HepG2 (cell line): ENCODE measurements around the gene DSTN. TPM values are rescaled to one million over a fixed set of nuclear protein-coding genes. Genes with fewer than 3 reads are reported as not detected.

ENCODE experiments used
- CHD4 ChIP-seq: fragments of 200-600 bp; sonication (generic); IDR thresholded peaks from 2 replicates; pipeline ENCODE4 v1.7.0; 2017; ENCODE audit warnings: mild to moderate bottlenecking, low read length, borderline replicate concordance
- EEA1 ChIP-seq: sonication (generic); formaldehyde crosslinking; IDR thresholded peaks from 2 replicates; pipeline ENCODE4 v1.5.1; 2020; ENCODE audit warnings: mild to moderate bottlenecking, missing genetic modification reagents, borderline replicate concordance
- HBP1 ChIP-seq: IDR thresholded peaks from 2 replicates; pipeline ENCODE4 v1.6.1; 2016; ENCODE audit warnings: low read depth, control low read depth
- ZBTB49 ChIP-seq: sonication (generic); formaldehyde crosslinking; IDR thresholded peaks from 2 replicates; pipeline ENCODE4 v1.4.0; 2020; ENCODE audit warnings: missing genetic modification reagents, borderline replicate concordance
- ZKSCAN1 ChIP-seq: fragments of 150-350 bp; IDR thresholded peaks from 2 replicates; pipeline ENCODE4 v1.6.1; 2014; ENCODE audit warnings: low read length
- ZNF121 ChIP-seq: sonication (generic); formaldehyde crosslinking; IDR thresholded peaks from 2 replicates; pipeline ENCODE4 v1.5.0; 2020; ENCODE audit warnings: mild to moderate bottlenecking, missing genetic modification reagents
- ZNF18 ChIP-seq: sonication (generic); formaldehyde crosslinking; IDR thresholded peaks from 2 replicates; pipeline ENCODE4 v1.8.0; 2022; ENCODE audit warnings: mild to moderate bottlenecking, missing genetic modification reagents; ENCODE audit not compliant: insufficient replicate concordance
- polyA plus RNA-seq, 8 experiments: library from polyadenylated mRNA; depleted of rRNA in 3 of 8; stranded (reverse) in 7 of 8; unstranded in 1 of 8; fragments of >200 nt; fragmentation: Illumina TruSeq in 4 of 8; extraction: Trizol in 4 of 8; gene quantifications; 2 replicates each; pipeline versions ENCODE4 v1.2.1 to v1.2.3, GENCODE V29; 2011 to 2016; ENCODE audit warnings: low read depth in 4 of 8, missing spikeins in 1 of 8, mixed read lengths in 1 of 8; ENCODE audit not compliant: insufficient read depth in 1 of 8
- total RNA-seq, 5 experiments: library from RNA; depleted of rRNA; stranded (reverse); fragments of >200 nt; fragmentation: Illumina TruSeq; extraction: Trizol; gene quantifications; 2 replicates each; pipeline ENCODE4 v1.2.3, GENCODE V29; 2016; ENCODE audit warnings: low read depth in 1 of 5
- TF ChIP-seq, protein P1 (sequence below): sonication (generic); formaldehyde crosslinking; IDR thresholded peaks from 2 replicates; pipeline ENCODE4 v1.9.0; 2022; ENCODE audit warnings: missing genetic modification reagents, mild to moderate bottlenecking, borderline replicate concordance
- TF ChIP-seq, protein P2 (sequence below): sonication (generic); formaldehyde crosslinking; IDR thresholded peaks from 2 replicates; pipeline ENCODE4 v1.4.0; 2020; ENCODE audit warnings: missing genetic modification reagents, borderline replicate concordance
- TF ChIP-seq, protein P3 (sequence below): sonication (generic); formaldehyde crosslinking; IDR thresholded peaks from 2 replicates; pipeline ENCODE4 v1.4.0; 2020; ENCODE audit warnings: missing genetic modification reagents; ENCODE audit errors: not compliant biosample characterization

Gene DSTN
- total and polyA plus RNA-seq, 2 of the 13 experiments (the other 11 are each of a cell fraction or from before 2014, with no cell fraction given), result 27.6 to 106 TPM

DNA sequence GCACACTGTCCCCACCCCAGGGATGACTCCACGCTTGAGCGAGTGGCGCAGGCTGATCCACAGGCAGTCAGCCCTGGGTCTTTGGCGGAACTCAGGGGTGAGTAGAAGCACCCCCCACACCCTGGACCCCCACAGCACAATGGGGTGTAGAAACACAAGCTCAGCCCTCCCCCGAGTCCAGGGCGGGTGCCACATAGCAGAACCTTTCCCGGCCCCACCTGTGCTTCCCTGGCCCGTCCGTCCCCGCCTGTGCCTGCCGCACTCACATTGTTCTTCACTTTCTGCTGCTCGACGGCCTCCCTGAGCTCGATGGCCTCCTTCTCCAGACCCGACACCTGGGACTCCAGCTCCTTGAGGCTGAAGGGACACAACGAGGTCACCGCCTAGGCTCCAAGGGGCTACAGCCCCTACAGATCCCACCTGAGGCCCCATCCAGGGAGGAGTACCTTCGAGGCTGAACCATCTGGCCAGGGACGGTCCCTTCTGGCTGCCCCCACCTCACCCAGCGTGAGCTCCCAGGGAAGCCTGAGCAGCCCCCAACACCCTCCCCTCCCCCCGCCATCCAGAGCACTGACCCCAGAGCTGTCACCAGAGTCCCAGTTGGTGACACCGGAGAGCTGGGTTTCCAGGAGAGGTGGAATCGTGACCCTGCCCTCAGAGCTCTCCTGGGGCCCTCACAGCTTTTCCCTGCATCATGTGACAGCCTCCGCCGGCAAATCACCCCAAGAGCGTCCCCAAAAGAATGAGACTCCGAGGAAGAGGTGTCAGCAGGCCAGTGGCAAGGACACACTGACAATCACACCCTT is 55.6 kb downstream of the DSTN start (continued):
- TF ChIP-seq HBP1 (no peak), EEA1 (0 out of 2 replicates have a peak, but pooled peaks have one; percentile 11), ZNF121 (CRISPR knock-in tag) (no peak), CHD4 (no peak), ZKSCAN1 (no peak), ZNF18 (CRISPR knock-in tag) (no peak), ZBTB49 (no peak)
- TF ChIP-seq, protein P1, sequence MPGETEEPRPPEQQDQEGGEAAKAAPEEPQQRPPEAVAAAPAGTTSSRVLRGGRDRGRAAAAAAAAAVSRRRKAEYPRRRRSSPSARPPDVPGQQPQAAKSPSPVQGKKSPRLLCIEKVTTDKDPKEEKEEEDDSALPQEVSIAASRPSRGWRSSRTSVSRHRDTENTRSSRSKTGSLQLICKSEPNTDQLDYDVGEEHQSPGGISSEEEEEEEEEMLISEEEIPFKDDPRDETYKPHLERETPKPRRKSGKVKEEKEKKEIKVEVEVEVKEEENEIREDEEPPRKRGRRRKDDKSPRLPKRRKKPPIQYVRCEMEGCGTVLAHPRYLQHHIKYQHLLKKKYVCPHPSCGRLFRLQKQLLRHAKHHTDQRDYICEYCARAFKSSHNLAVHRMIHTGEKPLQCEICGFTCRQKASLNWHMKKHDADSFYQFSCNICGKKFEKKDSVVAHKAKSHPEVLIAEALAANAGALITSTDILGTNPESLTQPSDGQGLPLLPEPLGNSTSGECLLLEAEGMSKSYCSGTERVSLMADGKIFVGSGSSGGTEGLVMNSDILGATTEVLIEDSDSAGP, result no peak
- TF ChIP-seq, protein P2, sequence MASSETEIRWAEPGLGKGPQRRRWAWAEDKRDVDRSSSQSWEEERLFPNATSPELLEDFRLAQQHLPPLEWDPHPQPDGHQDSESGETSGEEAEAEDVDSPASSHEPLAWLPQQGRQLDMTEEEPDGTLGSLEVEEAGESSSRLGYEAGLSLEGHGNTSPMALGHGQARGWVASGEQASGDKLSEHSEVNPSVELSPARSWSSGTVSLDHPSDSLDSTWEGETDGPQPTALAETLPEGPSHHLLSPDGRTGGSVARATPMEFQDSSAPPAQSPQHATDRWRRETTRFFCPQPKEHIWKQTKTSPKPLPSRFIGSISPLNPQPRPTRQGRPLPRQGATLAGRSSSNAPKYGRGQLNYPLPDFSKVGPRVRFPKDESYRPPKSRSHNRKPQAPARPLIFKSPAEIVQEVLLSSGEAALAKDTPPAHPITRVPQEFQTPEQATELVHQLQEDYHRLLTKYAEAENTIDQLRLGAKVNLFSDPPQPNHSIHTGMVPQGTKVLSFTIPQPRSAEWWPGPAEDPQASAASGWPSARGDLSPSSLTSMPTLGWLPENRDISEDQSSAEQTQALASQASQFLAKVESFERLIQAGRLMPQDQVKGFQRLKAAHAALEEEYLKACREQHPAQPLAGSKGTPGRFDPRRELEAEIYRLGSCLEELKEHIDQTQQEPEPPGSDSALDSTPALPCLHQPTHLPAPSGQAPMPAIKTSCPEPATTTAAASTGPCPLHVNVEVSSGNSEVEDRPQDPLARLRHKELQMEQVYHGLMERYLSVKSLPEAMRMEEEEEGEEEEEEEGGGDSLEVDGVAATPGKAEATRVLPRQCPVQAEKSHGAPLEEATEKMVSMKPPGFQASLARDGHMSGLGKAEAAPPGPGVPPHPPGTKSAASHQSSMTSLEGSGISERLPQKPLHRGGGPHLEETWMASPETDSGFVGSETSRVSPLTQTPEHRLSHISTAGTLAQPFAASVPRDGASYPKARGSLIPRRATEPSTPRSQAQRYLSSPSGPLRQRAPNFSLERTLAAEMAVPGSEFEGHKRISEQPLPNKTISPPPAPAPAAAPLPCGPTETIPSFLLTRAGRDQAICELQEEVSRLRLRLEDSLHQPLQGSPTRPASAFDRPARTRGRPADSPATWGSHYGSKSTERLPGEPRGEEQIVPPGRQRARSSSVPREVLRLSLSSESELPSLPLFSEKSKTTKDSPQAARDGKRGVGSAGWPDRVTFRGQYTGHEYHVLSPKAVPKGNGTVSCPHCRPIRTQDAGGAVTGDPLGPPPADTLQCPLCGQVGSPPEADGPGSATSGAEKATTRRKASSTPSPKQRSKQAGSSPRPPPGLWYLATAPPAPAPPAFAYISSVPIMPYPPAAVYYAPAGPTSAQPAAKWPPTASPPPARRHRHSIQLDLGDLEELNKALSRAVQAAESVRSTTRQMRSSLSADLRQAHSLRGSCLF, result no peak
- TF ChIP-seq, protein P3, sequence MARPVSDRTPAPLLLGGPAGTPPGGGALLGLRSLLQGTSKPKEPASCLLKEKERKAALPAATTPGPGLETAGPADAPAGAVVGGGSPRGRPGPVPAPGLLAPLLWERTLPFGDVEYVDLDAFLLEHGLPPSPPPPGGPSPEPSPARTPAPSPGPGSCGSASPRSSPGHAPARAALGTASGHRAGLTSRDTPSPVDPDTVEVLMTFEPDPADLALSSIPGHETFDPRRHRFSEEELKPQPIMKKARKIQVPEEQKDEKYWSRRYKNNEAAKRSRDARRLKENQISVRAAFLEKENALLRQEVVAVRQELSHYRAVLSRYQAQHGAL (CRISPR knock-in tag), result no peak
